Endothelial cell of umbilical vein (primary cell): Measurements from ENCODE around the gene REC8. TPM values are rescaled to one million over a fixed set of nuclear protein-coding genes. Genes with fewer than 3 reads are reported as not detected.
A peak's percentile ranks its signal among the peaks of the same experiment; 100 is the strongest.

Experiments
- Bru-seq: library from RNA; stranded (reverse); fragments of 400-500 nt; gene quantifications from one replicate; lab custom pipeline; 2021; lab: Mats Ljungman, UMichigan
- BruChase-seq, 2 experiments: library from RNA; stranded (reverse); fragments of 400-500 nt; gene quantifications; one replicate each; lab custom pipeline; 2021; lab: Mats Ljungman, UMichigan
- BruUV-seq: library from RNA; stranded (reverse); fragments of 400-500 nt; replicated peaks from 2 replicates; lab custom pipeline; 2021; lab: Mats Ljungman, UMichigan
- CTCF ChIA-PET: fragments of 300-600, 350-600 bp; sonication (Branson Sonifier 250); formaldehyde crosslinking; loops from one replicate; lab custom pipeline; 2021; ENCODE audit warnings: antibody characterized with exemption, inconsistent platforms; lab: Charles Lee
- POLR2A ChIA-PET: fragments of 300-600, 350-600 bp; sonication (Branson Sonifier 250); formaldehyde crosslinking; loops from one replicate; lab custom pipeline; 2021; ENCODE audit warnings: antibody characterized with exemption, inconsistent platforms; lab: Charles Lee
- DNase-seq: peaks from one replicate; pipeline ENCODE4 v3.0.0-alpha.2; 2011; ENCODE audit warnings: low read depth, low spot score
- FAIRE-seq: peaks from 2 replicates; lab custom pipeline; 2011; peaks lifted over from hg19 to GRCh38; lab: Jason Lieb, UNC
- H2AFZ ChIP-seq: 2 replicates; pipeline ENCODE4 v1.6.0; 2012; ENCODE audit warnings: low read depth, low read length, control low read depth, inconsistent platforms
- H3K27ac ChIP-seq: 2 replicates; pipeline ENCODE4 v1.5.1; 2011; ENCODE audit warnings: low read depth, mild to moderate bottlenecking, control low read depth, low read length, moderate library complexity; ENCODE audit not compliant: insufficient read depth
- H3K27me3 ChIP-seq, 2 experiments: 2 replicates each; pipeline versions ENCODE4 v1.6.0 to v1.6.1; 2011; ENCODE audit warnings: low read length in 2 of 2, mixed read lengths in 1 of 2; ENCODE audit not compliant: control insufficient read depth in 2 of 2, insufficient read depth in 2 of 2
- H3K36me3 ChIP-seq, 2 experiments: 2 replicates in 1 of 2; 3 replicates in 1 of 2; pipeline ENCODE4 v1.5.1; 2011; ENCODE audit warnings: low read length in 2 of 2, mild to moderate bottlenecking in 1 of 2, moderate library complexity in 1 of 2; ENCODE audit not compliant: control insufficient read depth in 2 of 2, insufficient read depth in 2 of 2; ENCODE audit errors: extremely low read depth in 1 of 2
- H3K4me1 ChIP-seq: 3 replicates; pipeline ENCODE4 v1.5.1; 2011; ENCODE audit warnings: mild to moderate bottlenecking, low read length; ENCODE audit not compliant: control insufficient read depth, insufficient read depth; ENCODE audit errors: extremely low read depth
- H3K4me2 ChIP-seq: 2 replicates; pipeline ENCODE4 v1.6.1; 2011; ENCODE audit warnings: low read length, control low read depth, mixed read lengths; ENCODE audit not compliant: insufficient read depth
- H3K4me3 ChIP-seq, 3 experiments: fragments of 200-600 bp in 1 of 3; sonication (generic), shearing (Covaris generic) in 1 of 3; replicated peaks in 1 of 3; 2 replicates each; pipeline ENCODE4 v1.5.1; 2011 to 2016; ENCODE audit warnings: control low read depth in 3 of 3, low read length in 3 of 3, mild to moderate bottlenecking in 2 of 3, inconsistent platforms in 1 of 3, low read depth in 1 of 3, moderate library complexity in 1 of 3; ENCODE audit not compliant: insufficient read depth in 1 of 3
- H3K79me2 ChIP-seq: 2 replicates; pipeline ENCODE4 v1.6.0; 2012; ENCODE audit warnings: low read length, inconsistent platforms; ENCODE audit not compliant: control insufficient read depth, insufficient read depth
- H3K9ac ChIP-seq: replicated peaks from 2 replicates; pipeline ENCODE3; 2011; ENCODE audit warnings: low read length, control low read depth; ENCODE audit not compliant: insufficient read depth; ENCODE audit errors: extremely low read depth
- H3K9me1 ChIP-seq: replicated peaks from 3 replicates; pipeline ENCODE4 v1.6.0; 2011; ENCODE audit warnings: mild to moderate bottlenecking, low read length; ENCODE audit not compliant: control insufficient read depth, insufficient read depth; ENCODE audit errors: extremely low read depth
- H3K9me3 ChIP-seq: replicated peaks from 2 replicates; pipeline ENCODE4 v1.5.1; 2012; ENCODE audit warnings: low read length, inconsistent platforms; ENCODE audit not compliant: control insufficient read depth, insufficient read depth
- H4K20me1 ChIP-seq: replicated peaks from 2 replicates; pipeline ENCODE3; 2011; ENCODE audit warnings: mild to moderate bottlenecking, low read length; ENCODE audit not compliant: control insufficient read depth, insufficient read depth; ENCODE audit errors: extremely low read depth
- POLR2AphosphoS5 ChIP-seq: IDR thresholded peaks from 2 replicates; pipeline ENCODE4 v1.6.1; 2012; ENCODE audit warnings: low read depth, mild to moderate bottlenecking, control low read depth, low read length, moderate library complexity; ENCODE audit not compliant: insufficient read depth
- dilution Hi-C: fragments of 300-500 bp; cut with MboI; formaldehyde crosslinking; loops from one replicate; pipeline ENCODE4 v1.15.0; 2019; ENCODE audit warnings: low sequenced_read_pairs; ENCODE audit not compliant: extremely low pct_ligation_motif_present
- intact Hi-C: fragments of 100-400 bp; cut with micrococcal nuclease; formaldehyde crosslinking; loops from one replicate; pipeline ENCODE4 v1.10.0; 2022
- long read RNA-seq: library from polyadenylated mRNA; stranded (forward); transcript quantifications from one replicate; pipeline ENCODE4 v2.0.0, GENCODE V29; 2021
- polyA minus RNA-seq, 3 experiments: library from RNA; depleted of rRNA, polyadenylated mRNA; stranded (reverse); fragments of >200 nt; gene quantifications; 1 replicate in 1 of 3; 2 replicates in 2 of 3; pipeline ENCODE4 v1.2.3, GENCODE V29; 2011
- polyA plus RNA-seq, 4 experiments: library from polyadenylated mRNA; depleted of rRNA in 3 of 4; stranded (reverse) in 3 of 4; unstranded in 1 of 4; fragments of >200 nt; gene quantifications; 2 replicates each; pipeline versions ENCODE4 v1.2.1 to v1.2.3, GENCODE V29; 2011 to 2012; ENCODE audit warnings: missing spikeins in 1 of 4
- total RNA-seq: library from RNA; stranded (reverse); gene quantifications from 2 replicates; pipeline ENCODE4 v1.2.3, GENCODE V29; 2021
- TF ChIP-seq, protein P1 (sequence below), 2 donors: IDR thresholded peaks; 1 replicate in 1 of 2; 2 replicates in 1 of 2; pipeline ENCODE4 v1.5.1; 2011; ENCODE audit warnings: low read length in 2 of 2, mild to moderate bottlenecking in 2 of 2, moderate library complexity in 2 of 2, control low read depth in 1 of 2, inconsistent platforms in 1 of 2, low read depth in 1 of 2; ENCODE audit not compliant: insufficient read depth in 1 of 2; ENCODE audit errors: extremely low read depth in 1 of 2

The REC8 gene, protein sequence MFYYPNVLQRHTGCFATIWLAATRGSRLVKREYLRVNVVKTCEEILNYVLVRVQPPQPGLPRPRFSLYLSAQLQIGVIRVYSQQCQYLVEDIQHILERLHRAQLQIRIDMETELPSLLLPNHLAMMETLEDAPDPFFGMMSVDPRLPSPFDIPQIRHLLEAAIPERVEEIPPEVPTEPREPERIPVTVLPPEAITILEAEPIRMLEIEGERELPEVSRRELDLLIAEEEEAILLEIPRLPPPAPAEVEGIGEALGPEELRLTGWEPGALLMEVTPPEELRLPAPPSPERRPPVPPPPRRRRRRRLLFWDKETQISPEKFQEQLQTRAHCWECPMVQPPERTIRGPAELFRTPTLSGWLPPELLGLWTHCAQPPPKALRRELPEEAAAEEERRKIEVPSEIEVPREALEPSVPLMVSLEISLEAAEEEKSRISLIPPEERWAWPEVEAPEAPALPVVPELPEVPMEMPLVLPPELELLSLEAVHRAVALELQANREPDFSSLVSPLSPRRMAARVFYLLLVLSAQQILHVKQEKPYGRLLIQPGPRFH
- total RNA-seq, result 29.6 and 33.6 TPM in 2 replicates
- polyA plus RNA-seq, result 8.7 and 12.5 TPM in 2 replicates
- polyA plus RNA-seq (2011; cell fraction: cytosol; rRNA removed), result 6.0 and 8.4 TPM in 2 replicates
- polyA plus RNA-seq (2011; cell fraction: nucleus; rRNA removed), result 81.6 and 90.0 TPM in 2 replicates
- polyA plus RNA-seq (2012), result 14.4 and 22.0 TPM in 2 replicates
- polyA minus RNA-seq, result 4.2 and 7.0 TPM in 2 replicates
- not detected for polyA minus RNA-seq (2011; cell fraction: cytosol; rRNA and poly(A)+ RNA removed)
- polyA minus RNA-seq (2011; cell fraction: nucleus; rRNA and poly(A)+ RNA removed), result 12.3 and 21.5 TPM in 2 replicates
- Bru-seq, nascent RNA, result percentile 51 among the genes with signal in this experiment
- BruChase-seq, experiment 1, labeled RNA remaining after a 6-hour chase, result percentile 56 among the genes with signal in this experiment
- percentile 55 among the genes with signal in this experiment for BruChase-seq, experiment 2, labeled RNA remaining after a 2-hour chase
- long read RNA-seq, transcript REC8-209 (19 exons, 2,331 nt), result major isoform, 14 of 46 reads
- long read RNA-seq, transcript REC8-203 (2 exons, 405 nt), result minor isoform, 5 of 46 reads
- long read RNA-seq, transcript REC8-213 (20 exons, 2,405 nt), result minor isoform, 13 of 46 reads
- long read RNA-seq, partial matches to known transcripts, result 6 of 46 reads
- long read RNA-seq, other reads (novel, unspliced or antisense), result 8 of 46 reads

DNA sequence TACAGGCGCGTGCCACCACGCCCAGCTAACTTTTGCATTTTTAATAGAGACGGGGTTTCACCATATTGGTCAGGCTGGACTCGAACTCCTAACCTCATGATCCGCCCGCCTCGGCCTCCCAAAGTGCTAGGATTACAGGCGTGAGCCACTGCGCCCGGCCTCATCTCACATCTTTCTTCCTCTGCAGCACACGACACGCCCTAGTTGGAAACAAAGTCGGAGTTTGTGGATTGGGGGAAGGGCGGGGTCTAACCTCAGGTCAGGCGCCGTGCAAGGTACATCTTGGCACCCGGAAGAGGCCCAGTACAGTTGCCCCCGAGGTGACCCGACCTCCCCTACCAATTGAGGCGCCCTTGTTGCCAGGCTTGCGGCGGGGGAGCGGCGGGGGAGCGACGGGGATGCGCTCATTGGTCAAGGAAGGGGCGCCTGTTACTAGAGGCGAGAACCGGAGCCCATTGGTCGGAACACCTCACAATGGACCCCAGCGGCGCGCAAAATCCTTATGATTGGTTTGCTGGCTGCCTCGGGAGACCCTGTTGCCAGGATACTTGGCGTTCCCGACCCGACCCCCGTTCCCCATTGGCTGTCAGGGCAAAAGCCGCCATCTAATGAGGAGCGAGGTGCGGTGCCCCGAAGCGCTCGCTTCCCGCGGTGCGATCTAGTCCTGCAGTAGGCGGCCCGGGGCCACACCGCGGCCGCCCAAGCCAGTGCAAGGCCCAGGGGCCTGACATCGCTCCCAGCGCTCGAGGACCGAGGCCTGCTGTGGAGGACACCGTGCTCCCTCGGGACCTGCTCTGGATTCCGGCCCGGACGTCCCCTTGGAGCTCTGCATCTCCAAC lies at the start of gene REC8:
Gene REC8 (plus strand): TSS at position 659 of the 839 bp plus-strand sequence. CDS start 473 bp downstream, outside the sequence.
- H4K20me1 ChIP-seq, result no peaks in the 10 kb centered on the region
- peak within 1 kb of the TSS; percentile 8 to 25 (median 21) for H3K4me3 ChIP-seq
- peak; percentile 33 for TF ChIP-seq POLR2AphosphoS5
- TF ChIP-seq, protein P1, sequence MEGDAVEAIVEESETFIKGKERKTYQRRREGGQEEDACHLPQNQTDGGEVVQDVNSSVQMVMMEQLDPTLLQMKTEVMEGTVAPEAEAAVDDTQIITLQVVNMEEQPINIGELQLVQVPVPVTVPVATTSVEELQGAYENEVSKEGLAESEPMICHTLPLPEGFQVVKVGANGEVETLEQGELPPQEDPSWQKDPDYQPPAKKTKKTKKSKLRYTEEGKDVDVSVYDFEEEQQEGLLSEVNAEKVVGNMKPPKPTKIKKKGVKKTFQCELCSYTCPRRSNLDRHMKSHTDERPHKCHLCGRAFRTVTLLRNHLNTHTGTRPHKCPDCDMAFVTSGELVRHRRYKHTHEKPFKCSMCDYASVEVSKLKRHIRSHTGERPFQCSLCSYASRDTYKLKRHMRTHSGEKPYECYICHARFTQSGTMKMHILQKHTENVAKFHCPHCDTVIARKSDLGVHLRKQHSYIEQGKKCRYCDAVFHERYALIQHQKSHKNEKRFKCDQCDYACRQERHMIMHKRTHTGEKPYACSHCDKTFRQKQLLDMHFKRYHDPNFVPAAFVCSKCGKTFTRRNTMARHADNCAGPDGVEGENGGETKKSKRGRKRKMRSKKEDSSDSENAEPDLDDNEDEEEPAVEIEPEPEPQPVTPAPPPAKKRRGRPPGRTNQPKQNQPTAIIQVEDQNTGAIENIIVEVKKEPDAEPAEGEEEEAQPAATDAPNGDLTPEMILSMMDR (IDR thresholded peaks at IDR 0.05; ENCODE audit: extremely low read depth in 1 of 2, insufficient read depth in 1 of 2, low read depth in 1 of 2, low read length in 2 of 2), result no peak
- ChIA-PET POLR2A (no interaction called here), CTCF (interaction anchor here (1.7 to 2.6 kb wide), 2 partner anchors 11 to 125 kb away, joined by 5 to 10 read pairs; partner anchors contain the start of gene IRF9)
- H3K9me1 ChIP-seq, result no peaks in the 10 kb centered on the region
- H3K4me2 ChIP-seq, result peak within 1 kb of the TSS; percentile 26
- DNase-seq, result peak; percentile 82
- H3K4me1 ChIP-seq, result peaks cover 3% of the 10 kb centered on the region
- no TSS peak for BruUV-seq
- H3K36me3 ChIP-seq, result peaks cover 2 to 6% of the 10 kb centered on the region in 2 experiments
- dilution Hi-C loops, result no loop called here
- H2AFZ ChIP-seq, result peak within 1 kb of the TSS; percentile 78
- H3K9me3 ChIP-seq, result no peaks in the 10 kb centered on the region
- H3K27me3 ChIP-seq, result no peaks in the 10 kb centered on the region
- no peaks in the 10 kb centered on the region for H3K79me2 ChIP-seq
- H3K9ac ChIP-seq, result no peak within 1 kb of the TSS
- H3K27ac ChIP-seq, result no peak within 1 kb of the TSS
- FAIRE-seq, result peak; percentile 82
- intact Hi-C loops, result no loop called here
